ENCODE results near the gene PAFAH1B1.
A peak's percentile ranks its signal among the peaks of the same experiment; 100 is the strongest.

The PAFAH1B1 gene

DNA sequence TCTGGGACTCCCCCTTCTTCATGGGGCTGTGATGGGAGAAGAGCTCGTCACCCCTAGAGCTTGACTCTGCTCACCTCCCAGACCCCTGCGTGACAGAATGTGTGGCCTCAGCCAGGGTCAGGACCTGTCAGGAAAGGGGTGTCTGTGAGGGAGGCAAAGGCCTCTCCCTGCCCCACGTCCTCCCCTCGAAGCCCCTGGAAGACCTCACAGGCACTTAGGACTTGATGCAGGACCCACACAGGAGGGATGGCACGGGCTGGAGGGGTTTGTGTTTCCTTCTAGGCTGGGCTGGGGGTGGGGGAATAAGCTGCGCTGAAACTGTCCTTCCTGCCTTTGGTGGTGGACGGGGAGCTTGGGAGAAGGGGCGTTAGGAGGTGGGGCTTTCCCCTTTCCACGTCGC lies 129.2 kb downstream of the PAFAH1B1 start:
- Histone ChIP-seq H3K79me2 (ENCODE audit: control insufficient read depth, insufficient read depth, low read length, poor library complexity) (no peaks in the 10 kb centered on the region), H4K8ac (ENCODE audit: low read depth, low read length) (no peak overlapping the region), H3K18ac (ENCODE audit: low read length) (no peak overlapping the region), H2BK12ac (ENCODE audit: low read length) (no peak overlapping the region), H3K14ac (ENCODE audit: low read length) (no peak overlapping the region), H3K27me3 (ENCODE audit: insufficient read depth, low read length) (peaks cover 3% of the 10 kb centered on the region), H2AK5ac (ENCODE audit: low read length) (no peak overlapping the region), H3K79me1 (ENCODE audit: low read length) (peaks cover 4% of the 10 kb centered on the region), H3K4me1 (ENCODE audit: control insufficient read depth in 1 of 2, insufficient read depth in 2 of 2, low read length in 2 of 2) (peaks cover 8 to 14% of the 10 kb centered on the region in 2 experiments), H3K9me3 (ENCODE audit: insufficient read depth, low read depth, low read length) (peaks cover 2% of the 10 kb centered on the region), H3K4me3 (ENCODE audit: low read depth, low read length) (no peak overlapping the region), H2BK5ac (ENCODE audit: low read depth, low read length, poor library complexity) (no peak overlapping the region), H3K9ac (ENCODE audit: low read length) (no peak overlapping the region), H3K23ac (ENCODE audit: low read length) (no peak overlapping the region), H4K91ac (ENCODE audit: low read depth, low read length) (no peak overlapping the region), H3K4ac (ENCODE audit: low read depth, low read length) (no peak overlapping the region), H3K27ac (ENCODE audit: low read depth, low read length) (no peak overlapping the region), H2BK120ac (ENCODE audit: insufficient read depth, low read length, poor library complexity) (no peak overlapping the region), H4K12ac (ENCODE audit: low read depth, low read length) (no peak overlapping the region), H3K36me3 (ENCODE audit: control insufficient read depth in 1 of 2, insufficient read depth in 2 of 2, low read length in 2 of 2) (no peaks in the 10 kb centered on the region), H3K4me2 (ENCODE audit: low read length) (no peak overlapping the region), H2AFZ (ENCODE audit: insufficient read depth, low read length, poor library complexity) (no peak overlapping the region)
- no peak for DNase-seq
- WGBS (ENCODE audit: extremely low coverage, insufficient coverage, insufficient read length): no CpG with 5 or more reads among the region's 10 CpGs

DNA sequence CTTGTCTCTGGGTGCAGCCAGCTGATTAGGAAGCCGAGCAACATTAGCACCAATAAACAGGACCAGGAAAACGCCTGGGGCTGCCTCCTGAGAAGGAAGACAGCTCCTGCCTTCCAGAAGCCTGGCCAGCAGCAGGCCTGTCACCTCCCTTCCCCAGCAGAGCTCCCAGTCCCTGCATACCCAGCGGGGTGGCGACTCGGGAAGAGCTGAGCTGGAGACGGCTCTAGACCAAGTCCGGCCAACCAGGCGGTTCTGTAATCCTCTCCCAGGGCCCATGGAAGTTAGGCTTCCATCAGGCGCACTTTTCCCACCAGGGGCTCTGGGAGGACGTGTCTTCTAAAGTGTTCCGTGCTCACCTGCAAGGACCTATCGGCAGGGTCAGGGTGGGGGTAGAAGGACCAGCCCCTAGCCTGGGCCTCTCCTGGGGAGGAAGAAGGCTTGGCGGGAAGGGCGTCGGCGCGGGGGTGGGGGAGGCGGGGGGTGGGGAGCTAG lies 130.1 kb downstream of the PAFAH1B1 start:
- peaks cover 3% of the 10 kb centered on the region for H3K27me3 ChIP-seq (ENCODE audit: insufficient read depth, low read length)
- WGBS (ENCODE audit: extremely low coverage, insufficient coverage, insufficient read length): no CpG with 5 or more reads among the region's 18 CpGs

DNA sequence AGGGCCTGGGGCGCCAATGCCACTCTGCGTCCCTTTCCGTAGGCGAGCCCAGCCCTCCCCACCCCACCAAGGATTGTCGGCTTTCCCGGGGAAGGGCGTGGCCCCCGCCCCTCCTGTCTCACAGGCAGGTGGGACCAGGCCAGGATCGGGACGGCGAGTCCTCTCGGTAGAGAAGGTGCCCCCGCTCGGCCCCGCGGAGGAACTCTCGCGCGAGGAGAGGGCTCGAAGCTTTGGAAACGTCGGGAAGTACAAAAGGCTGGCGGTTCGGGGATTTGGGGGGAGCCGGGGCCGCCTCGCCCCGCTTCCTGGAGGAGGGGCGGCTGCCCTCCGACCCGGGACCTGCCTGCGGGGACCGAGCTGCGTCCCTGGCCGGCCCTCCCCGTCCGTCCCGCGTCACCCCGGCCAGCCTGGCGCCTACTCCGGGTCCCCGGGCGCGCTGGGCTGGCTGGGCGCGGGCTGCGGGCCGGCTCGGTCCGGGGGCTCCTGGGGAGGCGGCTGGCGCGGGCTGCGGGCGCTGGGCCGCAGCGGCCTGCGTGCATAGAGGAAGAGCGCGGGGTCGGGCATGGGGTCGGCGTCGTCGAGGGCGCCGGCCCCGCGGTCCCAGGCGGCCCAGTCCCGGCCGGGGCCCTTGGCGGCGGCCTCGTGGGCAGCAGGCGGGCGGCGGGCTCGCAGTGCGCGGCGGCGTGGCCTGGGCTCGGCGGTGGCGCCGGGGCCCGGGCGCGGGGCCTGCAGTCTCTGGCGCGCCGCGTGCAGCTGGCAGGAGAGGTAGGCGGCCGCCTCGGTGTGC lies 130.7 kb downstream of the PAFAH1B1 start:
- peak overlapping the region; percentile 22 for H3K14ac ChIP-seq (ENCODE audit: low read length)
- H4K12ac ChIP-seq (ENCODE audit: low read depth, low read length): peak overlapping the region; percentile 66
- peaks cover 4% of the 10 kb centered on the region for H3K79me1 ChIP-seq (ENCODE audit: low read length)
- peak overlapping the region; percentile 52 for H4K91ac ChIP-seq (ENCODE audit: low read depth, low read length)
- peaks cover 8 to 14% of the 10 kb centered on the region in 2 experiments for H3K4me1 ChIP-seq (ENCODE audit: control insufficient read depth in 1 of 2, insufficient read depth in 2 of 2, low read length in 2 of 2)
- no peak overlapping the region for H3K9ac ChIP-seq (ENCODE audit: low read length)
- no peak overlapping the region for H2BK12ac ChIP-seq (ENCODE audit: low read length)
- H4K8ac ChIP-seq (ENCODE audit: low read depth, low read length): peak overlapping the region; percentile 81
- peak overlapping the region; percentile 63 for H2AFZ ChIP-seq (ENCODE audit: insufficient read depth, low read length, poor library complexity)
- peak overlapping the region; percentile 64 for H3K4me3 ChIP-seq (ENCODE audit: low read depth, low read length)
- no peak overlapping the region for H2BK5ac ChIP-seq (ENCODE audit: low read depth, low read length, poor library complexity)
- DNase-seq: no peak
- H2AK5ac ChIP-seq (ENCODE audit: low read length): no peak overlapping the region
- H3K27me3 ChIP-seq (ENCODE audit: insufficient read depth, low read length): peaks cover 3% of the 10 kb centered on the region
- H3K4ac ChIP-seq (ENCODE audit: low read depth, low read length): no peak overlapping the region
- no CpG with 5 or more reads among the region's 98 CpGs for WGBS (ENCODE audit: extremely low coverage, insufficient coverage, insufficient read length)
- H3K36me3 ChIP-seq (ENCODE audit: control insufficient read depth in 1 of 2, insufficient read depth in 2 of 2, low read length in 2 of 2): no peaks in the 10 kb centered on the region
- H3K23ac ChIP-seq (ENCODE audit: low read length): no peak overlapping the region
- H3K27ac ChIP-seq (ENCODE audit: low read depth, low read length): no peak overlapping the region
- H3K4me2 ChIP-seq (ENCODE audit: low read length): peak overlapping the region; percentile 86
- H3K18ac ChIP-seq (ENCODE audit: low read length): no peak overlapping the region
- no peaks in the 10 kb centered on the region for H3K79me2 ChIP-seq (ENCODE audit: control insufficient read depth, insufficient read depth, low read length, poor library complexity)
- peak overlapping the region; percentile 15 for H2BK120ac ChIP-seq (ENCODE audit: insufficient read depth, low read length, poor library complexity)
- peaks cover 2% of the 10 kb centered on the region for H3K9me3 ChIP-seq (ENCODE audit: insufficient read depth, low read depth, low read length)

More for the DNA sequence above, 130.1 kb downstream of the PAFAH1B1 start:
- H3K79me1 ChIP-seq (ENCODE audit: low read length): peaks cover 4% of the 10 kb centered on the region
- no peak overlapping the region for H3K18ac ChIP-seq (ENCODE audit: low read length)
- peak; percentile 34 to 35 for DNase-seq
- H4K8ac ChIP-seq (ENCODE audit: low read depth, low read length): no peak overlapping the region
- H3K9ac ChIP-seq (ENCODE audit: low read length): no peak overlapping the region
- no peak overlapping the region for H3K4me3 ChIP-seq (ENCODE audit: low read depth, low read length)
- H3K27ac ChIP-seq (ENCODE audit: low read depth, low read length): no peak overlapping the region
- peaks cover 2% of the 10 kb centered on the region for H3K9me3 ChIP-seq (ENCODE audit: insufficient read depth, low read depth, low read length)
- peaks cover 8 to 14% of the 10 kb centered on the region in 2 experiments for H3K4me1 ChIP-seq (ENCODE audit: control insufficient read depth in 1 of 2, insufficient read depth in 2 of 2, low read length in 2 of 2)
- no peak overlapping the region for H3K23ac ChIP-seq (ENCODE audit: low read length)
- H4K91ac ChIP-seq (ENCODE audit: low read depth, low read length): no peak overlapping the region
- no peak overlapping the region for H3K4ac ChIP-seq (ENCODE audit: low read depth, low read length)
- no peaks in the 10 kb centered on the region for H3K36me3 ChIP-seq (ENCODE audit: control insufficient read depth in 1 of 2, insufficient read depth in 2 of 2, low read length in 2 of 2)
- H3K14ac ChIP-seq (ENCODE audit: low read length): no peak overlapping the region
- H2AK5ac ChIP-seq (ENCODE audit: low read length): no peak overlapping the region
- no peak overlapping the region for H4K12ac ChIP-seq (ENCODE audit: low read depth, low read length)
- no peak overlapping the region for H2BK5ac ChIP-seq (ENCODE audit: low read depth, low read length, poor library complexity)
- H3K4me2 ChIP-seq (ENCODE audit: low read length): peak overlapping the region; percentile 86
- no peak overlapping the region for H2BK12ac ChIP-seq (ENCODE audit: low read length)
- no peak overlapping the region for H2BK120ac ChIP-seq (ENCODE audit: insufficient read depth, low read length, poor library complexity)
- H2AFZ ChIP-seq (ENCODE audit: insufficient read depth, low read length, poor library complexity): no peak overlapping the region
- no peaks in the 10 kb centered on the region for H3K79me2 ChIP-seq (ENCODE audit: control insufficient read depth, insufficient read depth, low read length, poor library complexity)

DNA sequence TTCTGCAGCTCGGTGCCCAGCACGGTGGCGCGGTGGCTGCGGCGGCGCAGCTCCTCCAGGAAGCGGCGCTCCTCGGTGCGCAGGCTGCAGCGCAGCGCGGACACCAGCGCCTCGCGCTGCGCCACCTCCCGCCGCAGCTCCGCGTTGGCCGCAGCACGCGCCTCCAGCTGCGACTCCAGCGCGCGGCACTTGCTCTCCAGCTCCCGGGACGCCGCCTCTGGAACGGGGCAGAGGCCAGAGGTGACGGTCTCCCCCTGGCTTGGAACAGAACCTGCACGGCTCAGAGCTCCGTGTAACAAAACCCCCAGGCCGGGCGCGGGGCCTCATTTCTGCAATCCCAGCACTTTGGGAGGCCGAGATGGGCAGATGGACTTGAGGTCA lies 131.3 kb downstream of the PAFAH1B1 start:
- Histone ChIP-seq H2AFZ (ENCODE audit: insufficient read depth, low read length, poor library complexity) (no peak overlapping the region), H3K79me1 (ENCODE audit: low read length) (peaks cover 4% of the 10 kb centered on the region), H3K27me3 (ENCODE audit: insufficient read depth, low read length) (peaks cover 3% of the 10 kb centered on the region), H3K4ac (ENCODE audit: low read depth, low read length) (no peak overlapping the region), H3K4me2 (ENCODE audit: low read length) (peak overlapping the region; percentile 86), H3K4me1 (ENCODE audit: control insufficient read depth in 1 of 2, insufficient read depth in 2 of 2, low read length in 2 of 2) (peaks cover 8 to 14% of the 10 kb centered on the region in 2 experiments), H2BK120ac (ENCODE audit: insufficient read depth, low read length, poor library complexity) (no peak overlapping the region), H3K18ac (ENCODE audit: low read length) (no peak overlapping the region), H4K91ac (ENCODE audit: low read depth, low read length) (no peak overlapping the region), H3K9me3 (ENCODE audit: insufficient read depth, low read depth, low read length) (peaks cover 2% of the 10 kb centered on the region), H4K8ac (ENCODE audit: low read depth, low read length) (no peak overlapping the region), H4K12ac (ENCODE audit: low read depth, low read length) (no peak overlapping the region), H2AK5ac (ENCODE audit: low read length) (no peak overlapping the region), H3K79me2 (ENCODE audit: control insufficient read depth, insufficient read depth, low read length, poor library complexity) (no peaks in the 10 kb centered on the region), H3K9ac (ENCODE audit: low read length) (no peak overlapping the region), H2BK5ac (ENCODE audit: low read depth, low read length, poor library complexity) (no peak overlapping the region), H3K27ac (ENCODE audit: low read depth, low read length) (no peak overlapping the region), H2BK12ac (ENCODE audit: low read length) (no peak overlapping the region), H3K4me3 (ENCODE audit: low read depth, low read length) (peak overlapping the region; percentile 64), H3K23ac (ENCODE audit: low read length) (no peak overlapping the region), H3K14ac (ENCODE audit: low read length) (no peak overlapping the region), H3K36me3 (ENCODE audit: control insufficient read depth in 1 of 2, insufficient read depth in 2 of 2, low read length in 2 of 2) (no peaks in the 10 kb centered on the region)
- DNase-seq: peak; percentile 31 to 57
- WGBS (ENCODE audit: extremely low coverage, insufficient coverage, insufficient read length): no CpG with 5 or more reads among the region's 40 CpGs

Data from trophoblast cell (in vitro differentiated cells and primary cell).